ENCODE measurements around the gene RNF152. TPM values are rescaled to one million over a fixed set of nuclear protein-coding genes. Genes with fewer than 3 reads are reported as not detected.

RNF152 gene, protein sequence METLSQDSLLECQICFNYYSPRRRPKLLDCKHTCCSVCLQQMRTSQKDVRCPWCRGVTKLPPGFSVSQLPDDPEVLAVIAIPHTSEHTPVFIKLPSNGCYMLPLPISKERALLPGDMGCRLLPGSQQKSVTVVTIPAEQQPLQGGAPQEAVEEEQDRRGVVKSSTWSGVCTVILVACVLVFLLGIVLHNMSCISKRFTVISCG
- total RNA-seq (2014; rRNA removed; shearing (Covaris generic)): 1.5 and 2.3 TPM in 2 replicates
- 0.31 and 0.75 TPM in 2 replicates for polyA plus RNA-seq (2014; cell fraction: nucleus; rRNA removed)

DNA sequence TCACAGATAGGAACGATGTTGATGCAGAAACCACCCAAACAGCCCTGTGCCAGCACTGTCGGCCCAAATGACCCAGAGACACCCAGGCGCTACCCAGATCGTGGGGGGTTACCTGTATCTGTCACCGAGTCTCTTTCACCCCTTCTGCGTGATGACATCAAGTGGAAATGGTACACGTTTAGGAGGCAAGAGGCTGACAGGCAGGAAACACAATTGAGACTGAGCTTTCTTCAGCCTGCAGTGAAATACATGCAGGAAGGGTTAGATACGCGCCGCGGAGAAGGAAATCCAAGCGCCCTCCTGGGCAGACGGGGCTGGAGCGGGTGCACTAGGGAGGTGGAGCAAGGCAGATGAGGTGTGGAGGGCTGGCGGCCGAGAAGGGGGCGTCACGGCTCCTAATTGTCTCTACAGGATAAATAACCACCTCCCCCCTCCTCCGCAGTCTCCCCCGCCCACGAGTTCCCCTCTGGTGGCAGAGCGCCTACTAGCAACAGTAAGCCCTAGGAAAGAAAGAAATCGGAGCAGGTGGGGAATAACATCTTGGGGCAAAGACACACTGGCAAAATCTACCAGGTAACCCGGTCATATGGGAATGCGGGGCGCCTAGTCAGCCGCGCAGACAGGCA, at the start of gene RNF152:
Gene RNF152 (minus strand): TSS at position 325 of the 626 bp plus-strand sequence. CDS start 76,544 bp downstream, outside the sequence.
- no peak for DNase-seq (ENCODE audit: extremely low read depth, low read depth)

DNA sequence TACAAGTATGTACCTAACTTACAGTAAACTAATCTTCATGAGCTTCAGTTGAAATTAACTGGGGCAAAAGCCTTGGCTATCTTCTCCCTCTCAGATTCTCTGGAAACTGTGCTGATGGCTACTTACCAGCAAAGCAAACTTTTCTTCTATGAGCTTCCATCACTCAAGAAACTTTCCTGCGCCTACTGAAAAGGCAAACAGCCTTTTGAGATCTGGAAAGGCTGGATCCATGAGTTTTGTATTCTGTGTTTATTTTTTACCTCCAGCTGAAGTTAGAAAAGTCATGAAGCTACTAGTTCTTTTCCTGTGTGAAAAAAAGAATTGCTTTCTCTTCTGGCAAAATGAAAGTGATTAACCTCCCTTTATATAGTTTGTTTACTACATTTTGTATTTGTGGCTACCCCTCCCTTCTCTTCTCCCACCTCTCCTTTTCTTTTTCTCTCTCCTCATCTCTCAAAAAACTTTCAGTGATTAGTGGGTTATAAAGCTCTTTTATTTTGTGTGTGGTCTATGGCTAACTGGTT, 49.2 kb upstream of the RNF152 start:
- no peak for DNase-seq (ENCODE audit: extremely low read depth, low read depth)

DNA sequence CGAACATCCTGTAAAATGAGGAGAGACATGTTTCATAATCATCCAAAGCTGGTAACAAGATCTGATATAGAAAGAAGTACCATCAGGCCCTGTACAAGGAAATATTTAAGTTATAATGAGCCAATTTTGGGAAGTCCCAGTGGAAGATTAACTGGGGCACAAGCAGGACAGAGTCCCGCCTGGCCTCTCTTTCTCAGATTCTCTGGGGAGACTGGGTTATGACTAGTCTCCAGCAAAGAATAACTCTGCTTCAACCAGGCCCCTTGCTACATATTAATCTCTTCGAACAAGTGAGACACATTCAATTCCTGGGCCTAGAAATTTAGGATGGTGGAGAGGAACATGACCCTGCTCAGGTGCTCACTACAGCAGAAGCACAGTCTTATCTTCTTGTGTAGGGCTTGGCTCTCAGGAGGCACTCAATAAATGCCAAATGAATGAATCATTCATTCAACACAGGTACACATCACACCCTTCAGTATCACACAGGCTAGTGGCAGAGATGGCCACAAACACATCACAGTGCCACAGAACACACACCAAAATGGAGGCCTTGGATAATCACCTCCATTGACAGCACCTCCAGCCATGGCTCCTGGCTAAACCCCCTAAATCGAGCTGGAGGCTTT, 46.4 kb upstream of the RNF152 start:
- DNase-seq (ENCODE audit: extremely low read depth, low read depth): no peak

DNA sequence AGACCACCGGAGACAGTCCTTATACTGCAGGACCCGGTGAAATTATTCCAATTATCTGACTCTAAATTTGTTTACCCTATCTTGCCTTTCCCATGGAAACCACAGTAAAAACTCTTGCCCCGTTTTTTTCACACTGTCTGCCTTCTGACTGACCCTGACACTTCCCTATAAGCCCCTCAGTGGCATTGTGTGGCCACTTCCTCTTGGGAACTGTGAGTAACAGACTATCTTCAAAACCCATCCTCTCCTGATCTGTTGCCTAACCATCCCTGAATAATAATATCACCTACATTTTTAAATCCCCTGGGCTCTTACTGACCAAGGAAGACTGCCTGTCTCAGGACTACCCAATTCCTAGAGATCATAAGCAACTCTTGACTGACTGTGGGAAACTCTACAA, 42.6 kb upstream of the RNF152 start:
- no peak for DNase-seq (ENCODE audit: extremely low read depth, low read depth)

DNA sequence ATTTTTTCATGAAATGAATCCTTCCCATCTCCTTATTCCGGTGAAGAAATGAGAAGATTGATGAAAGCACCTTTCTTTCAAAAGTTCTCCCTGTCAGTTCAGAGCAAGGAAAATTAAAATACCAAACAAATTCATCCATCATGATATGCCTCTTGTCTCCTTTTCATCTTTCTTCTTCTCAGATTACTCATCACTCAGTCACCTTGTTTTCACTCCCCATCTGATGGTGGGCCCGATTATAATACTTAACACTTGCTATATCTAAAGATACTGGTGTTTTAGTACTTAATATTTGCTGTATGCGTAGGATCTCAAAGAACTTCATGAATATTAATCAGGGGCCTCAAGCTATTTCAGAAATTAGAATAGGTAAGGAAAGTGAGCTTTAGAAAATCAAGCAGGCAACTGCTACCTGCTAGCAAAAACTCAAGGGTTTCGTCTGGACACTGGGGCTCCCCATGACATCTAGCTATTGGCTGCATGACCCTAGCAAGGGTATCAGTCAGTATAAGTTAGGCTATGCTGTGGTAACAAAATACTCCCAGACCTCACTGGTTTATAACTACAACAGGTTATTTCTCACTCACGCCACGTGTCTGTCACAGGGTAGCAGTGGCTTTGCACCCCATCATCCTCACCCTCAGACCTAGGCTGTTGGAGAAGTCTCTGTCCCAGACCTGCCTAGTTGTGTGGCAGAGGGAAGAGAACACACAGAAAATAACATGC, 39.0 kb upstream of the RNF152 start:
- no peak for DNase-seq (ENCODE audit: extremely low read depth, low read depth)

DNA sequence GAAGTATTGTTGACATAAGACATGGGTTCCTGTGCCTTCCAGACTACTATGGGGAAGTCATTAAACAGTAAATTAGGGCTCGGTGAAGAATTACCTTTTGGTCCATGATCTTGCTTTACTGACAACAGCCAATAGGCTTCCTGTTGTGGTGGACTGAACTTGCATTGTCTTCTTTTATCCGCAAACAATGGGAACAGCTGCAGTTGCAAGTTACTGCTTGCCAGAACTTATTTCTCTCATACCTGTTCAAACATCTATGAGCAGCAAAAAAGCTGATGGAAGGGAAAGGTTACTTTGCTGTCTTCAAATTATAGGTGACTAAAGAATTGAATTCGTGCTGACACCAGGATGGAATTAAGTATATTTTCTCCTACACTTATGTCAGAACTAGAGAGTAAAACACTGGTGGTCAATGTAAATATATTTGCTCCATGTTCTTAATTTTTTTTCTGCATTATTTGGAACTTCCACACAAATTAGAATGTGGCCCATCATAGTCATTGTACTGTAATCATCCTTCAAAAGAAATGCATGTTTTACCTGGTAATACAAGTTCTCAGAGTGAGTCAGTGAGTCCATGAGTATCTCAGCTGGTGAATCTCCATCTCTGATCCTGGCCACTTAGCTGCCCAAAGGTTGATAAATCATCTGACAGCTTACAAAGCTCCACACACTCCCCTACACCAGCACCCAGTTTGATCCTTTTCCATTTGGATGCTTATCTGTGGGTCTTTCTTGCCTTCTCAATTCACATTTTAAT, 37.3 kb upstream of the RNF152 start:
- DNase-seq (ENCODE audit: extremely low read depth, low read depth): no peak

DNA sequence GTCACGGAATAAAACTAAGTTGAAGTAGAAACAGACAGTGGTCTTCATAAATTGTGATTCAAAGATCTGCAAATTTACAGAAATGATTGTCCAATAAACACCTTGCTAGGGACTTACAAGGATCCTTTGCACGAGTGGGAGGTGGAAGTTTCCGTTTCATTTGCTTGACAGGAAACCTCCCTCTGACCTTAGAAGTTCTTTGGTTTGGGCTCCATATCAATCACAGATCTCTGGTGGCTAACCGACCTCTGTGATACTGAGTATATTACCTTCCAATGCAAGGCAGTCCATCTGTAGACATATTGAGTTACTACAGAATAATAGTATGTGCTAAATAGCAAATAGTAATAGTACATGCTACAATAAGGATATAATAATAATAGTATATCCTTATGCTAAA, 33.7 kb upstream of the RNF152 start:
- no peak for DNase-seq (ENCODE audit: extremely low read depth, low read depth)

DNA sequence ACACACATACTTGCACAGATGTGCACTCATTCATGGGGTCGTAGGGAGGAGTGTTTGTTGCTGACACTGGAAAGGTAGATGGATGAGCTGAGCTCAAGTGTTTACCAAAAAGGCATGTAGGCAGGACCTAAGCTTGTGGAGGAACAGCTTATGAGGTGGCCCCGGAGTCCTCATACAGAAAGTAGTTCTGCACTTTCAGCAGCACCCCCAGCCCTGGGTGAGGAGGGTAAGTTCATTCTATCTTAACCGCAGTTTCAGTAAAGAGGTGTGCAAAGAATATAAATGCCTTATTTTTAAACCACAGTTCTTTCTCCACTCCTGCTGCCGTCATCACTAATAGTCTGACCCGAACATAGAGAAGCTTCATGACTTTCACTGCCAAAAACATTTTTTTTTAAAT, 31.7 kb upstream of the RNF152 start:
- DNase-seq (ENCODE audit: extremely low read depth, low read depth): no peak

DNA sequence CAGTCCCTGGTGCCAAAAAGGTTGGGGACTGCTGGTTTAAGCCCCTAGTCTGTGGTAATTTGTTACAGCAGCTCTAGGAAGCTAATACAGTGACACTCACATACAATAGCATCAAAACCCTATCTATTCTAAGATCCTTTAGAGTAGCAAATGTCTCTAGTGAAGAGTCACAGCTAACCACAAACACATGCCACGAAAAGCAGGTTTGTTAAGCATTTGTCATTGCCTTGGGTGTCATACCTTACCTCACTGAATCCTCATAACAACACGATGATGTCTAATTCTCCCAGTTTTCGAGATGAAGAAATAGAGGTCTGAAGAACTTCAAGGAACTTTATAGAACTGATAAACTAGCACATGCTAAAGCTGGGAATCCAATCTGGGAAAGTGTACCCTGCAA, 29.6 kb upstream of the RNF152 start:
- DNase-seq (ENCODE audit: extremely low read depth, low read depth): no peak

DNA sequence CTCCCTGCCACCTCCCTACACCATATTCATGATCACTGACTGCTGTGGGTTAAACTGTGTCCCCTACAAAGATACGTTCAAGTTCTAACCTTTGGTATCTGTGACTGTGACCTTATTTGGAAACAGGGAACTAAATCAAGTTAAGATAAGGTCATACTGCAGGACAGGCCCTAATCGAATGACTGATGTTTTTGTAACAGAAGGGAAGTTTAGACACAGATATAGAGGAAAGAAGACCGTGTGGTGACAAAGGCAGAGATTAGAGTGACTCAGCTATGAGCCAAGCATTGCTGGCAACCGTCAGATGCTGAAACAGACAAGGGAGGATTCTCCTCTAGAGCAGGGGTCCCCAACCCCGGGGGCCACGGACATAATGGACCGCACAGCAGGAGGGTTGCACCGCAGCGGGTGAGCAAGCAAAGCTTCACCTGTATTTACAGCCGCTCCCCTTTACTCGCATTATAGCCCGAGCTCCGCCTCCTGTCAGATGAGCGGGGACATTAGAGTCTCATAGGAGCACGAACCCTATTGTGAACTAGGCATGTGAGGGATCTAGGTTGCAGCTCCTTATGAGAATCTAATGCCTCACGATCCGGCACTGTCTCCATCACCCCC, 28.9 kb upstream of the RNF152 start:
- DNase-seq (ENCODE audit: extremely low read depth, low read depth): no peak

DNA sequence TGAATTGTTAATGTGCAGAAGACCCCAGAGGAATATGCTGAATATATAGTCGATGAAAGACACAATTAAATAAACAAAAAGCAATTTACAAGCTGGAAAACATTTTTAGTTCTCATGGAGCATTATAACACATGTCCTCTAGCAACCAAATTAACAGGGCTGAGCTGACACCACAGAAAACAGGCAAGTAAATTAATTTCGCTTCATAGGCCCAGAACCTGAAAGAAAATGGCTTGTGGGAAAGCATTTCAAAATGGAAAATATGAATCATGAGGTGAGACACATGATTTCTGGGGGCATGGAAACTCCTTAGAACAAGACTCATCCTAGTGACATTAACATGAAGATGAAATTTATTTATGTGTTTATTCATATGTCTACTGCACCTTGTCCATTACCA, 25.0 kb upstream of the RNF152 start:
- DNase-seq (ENCODE audit: extremely low read depth, low read depth): no peak

DNA sequence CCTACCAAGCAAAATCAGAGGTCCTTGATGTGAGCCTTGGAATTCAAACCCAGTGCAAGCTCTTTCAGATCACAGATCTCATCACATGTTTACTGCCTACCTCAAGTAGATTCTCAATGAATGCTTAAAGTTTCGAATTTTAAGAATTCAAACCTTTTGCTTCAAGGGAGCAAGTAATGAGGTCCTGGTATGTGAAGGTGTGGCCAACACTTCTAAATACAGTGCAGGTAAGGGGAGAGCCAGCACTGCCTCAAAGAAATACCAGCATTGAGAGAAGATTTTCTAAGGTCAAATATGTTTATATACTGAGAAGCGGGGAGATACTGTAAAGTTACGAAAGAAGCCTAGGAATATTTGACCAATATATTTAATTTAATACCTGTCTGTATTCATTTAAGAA, 19.7 kb upstream of the RNF152 start:
- no peak for DNase-seq (ENCODE audit: extremely low read depth, low read depth)

DNA sequence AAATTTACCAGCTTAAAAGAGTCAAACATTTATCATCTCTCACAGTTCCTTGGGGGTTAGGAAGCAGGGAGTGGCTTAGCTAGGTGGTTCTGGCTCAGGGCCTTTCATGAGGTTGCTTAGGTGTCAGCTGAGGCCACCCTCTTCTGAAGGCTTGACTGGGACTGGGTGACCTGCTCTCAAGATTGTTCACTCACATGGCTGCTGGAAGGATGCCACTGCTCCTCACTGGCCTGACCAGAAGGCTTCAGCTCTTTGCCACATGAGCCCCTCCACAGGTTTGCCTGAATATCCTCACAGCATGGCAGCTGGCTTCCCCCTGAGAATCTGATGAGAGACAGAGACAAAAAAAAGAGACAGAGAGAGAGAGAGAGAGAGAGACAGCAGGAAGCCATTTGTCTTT, 17.3 kb upstream of the RNF152 start:
- DNase-seq (ENCODE audit: extremely low read depth, low read depth): no peak

DNA sequence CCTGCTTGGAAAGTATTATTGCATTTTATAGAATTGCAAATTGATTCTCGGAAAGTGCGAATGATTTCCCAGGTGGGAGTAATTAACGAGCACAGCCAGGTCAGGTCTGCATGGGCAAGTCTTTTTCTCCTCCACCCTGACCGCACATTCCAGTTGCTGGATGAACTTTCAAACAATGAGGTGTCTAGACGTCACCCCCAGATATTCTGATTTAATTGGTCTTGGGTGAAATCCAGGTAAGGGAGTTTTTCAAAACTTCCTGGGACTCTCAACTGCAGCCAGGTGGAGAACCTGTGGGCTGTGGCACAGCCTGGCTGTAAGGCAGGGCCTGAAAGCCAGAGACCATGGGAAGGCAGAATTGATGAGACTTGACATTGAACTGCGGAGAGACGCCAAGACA, 15.9 kb upstream of the RNF152 start:
- no peak for DNase-seq (ENCODE audit: extremely low read depth, low read depth)

DNA sequence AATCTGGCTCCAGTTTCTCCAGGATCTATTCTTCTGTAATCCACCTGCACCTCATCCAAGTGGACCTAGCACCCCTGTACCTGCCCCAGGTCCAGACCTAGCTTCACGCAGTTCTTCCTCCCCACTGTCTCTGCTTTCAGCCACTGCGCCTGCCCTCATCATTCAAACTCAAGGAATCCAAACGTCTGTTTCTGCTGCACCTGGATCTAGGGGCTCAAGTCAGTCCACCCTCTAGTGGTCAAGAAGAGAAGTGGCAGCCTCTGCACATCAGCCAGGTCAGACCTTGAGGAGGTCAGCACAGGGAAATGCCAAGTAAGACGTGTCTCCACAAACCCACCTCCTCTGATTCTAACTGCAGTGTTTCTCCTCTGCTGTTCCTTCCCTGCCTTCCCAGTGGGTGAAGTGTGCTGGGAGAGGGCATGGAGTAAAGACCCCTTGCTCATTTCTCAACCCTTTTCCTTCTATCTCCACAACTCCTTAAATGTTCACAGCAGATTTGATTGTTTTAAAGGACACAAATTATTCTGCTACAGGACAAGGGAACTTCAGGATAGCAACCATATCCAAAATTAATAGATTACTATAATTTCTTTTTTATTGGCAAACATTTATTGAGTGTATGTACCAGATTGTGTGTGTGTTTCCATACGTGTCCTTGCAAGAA, 8.6 kb upstream of the RNF152 start:
- peak; percentile 41 for DNase-seq (ENCODE audit: extremely low read depth, low read depth)

DNA sequence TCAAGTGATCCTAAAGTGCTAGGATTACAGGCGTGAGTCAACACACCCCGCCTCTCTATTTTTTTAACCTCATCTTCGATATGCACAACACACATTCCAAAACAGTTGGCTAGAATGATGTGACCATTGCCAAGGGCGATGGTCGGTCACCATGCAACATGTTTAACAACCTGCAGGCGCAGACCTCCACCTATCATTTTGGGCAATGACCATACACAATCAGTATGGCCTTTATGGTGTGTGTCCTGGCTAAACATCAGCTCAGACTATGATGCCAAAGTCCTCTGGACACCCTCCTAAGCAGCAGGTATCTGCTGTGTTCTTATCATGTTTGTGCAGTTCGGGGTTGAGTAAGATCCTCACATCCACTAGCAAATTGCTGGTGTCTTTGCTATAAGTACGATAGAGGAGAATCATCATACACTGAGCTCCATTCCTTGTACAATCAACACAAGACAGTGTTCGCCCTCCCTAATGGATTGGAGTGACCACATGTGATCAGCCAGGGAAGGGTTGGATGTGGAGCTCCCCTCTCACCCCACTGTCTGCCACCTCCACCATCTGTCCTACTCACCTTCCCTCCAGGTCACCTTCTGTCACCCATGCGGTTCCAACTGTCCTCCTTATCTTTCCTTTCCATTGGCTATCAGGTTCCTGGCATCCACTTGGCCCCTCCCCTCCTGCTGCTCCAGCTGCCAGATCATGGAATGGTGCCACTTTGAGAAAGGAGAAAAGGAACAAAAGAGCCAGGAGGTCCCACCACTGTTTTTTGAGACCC, 7.9 kb upstream of the RNF152 start:
- DNase-seq (ENCODE audit: extremely low read depth, low read depth): no peak

DNA sequence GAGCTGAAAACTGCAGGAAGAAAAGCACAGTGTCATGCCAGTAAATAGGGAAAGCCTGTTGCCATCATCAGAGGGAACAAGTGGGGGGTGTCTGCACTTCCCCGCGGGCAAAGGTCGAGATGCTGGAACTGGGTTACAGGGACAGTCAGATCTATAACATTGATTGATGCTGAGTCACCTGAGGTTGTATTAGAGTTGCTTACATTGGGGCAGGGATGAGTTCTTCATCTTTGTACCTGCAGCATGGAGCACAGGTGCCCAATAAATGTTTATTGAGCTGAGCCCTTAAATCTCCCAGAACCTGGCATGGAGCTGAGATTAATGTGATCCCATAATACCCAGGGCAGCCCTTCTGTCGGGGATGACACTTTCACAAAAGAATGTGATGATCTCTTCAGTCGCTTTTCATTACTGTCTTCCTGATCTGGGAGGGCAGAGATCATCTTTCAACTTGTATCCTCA, 5.9 kb upstream of the RNF152 start:
- DNase-seq (ENCODE audit: extremely low read depth, low read depth): no peak

DNA sequence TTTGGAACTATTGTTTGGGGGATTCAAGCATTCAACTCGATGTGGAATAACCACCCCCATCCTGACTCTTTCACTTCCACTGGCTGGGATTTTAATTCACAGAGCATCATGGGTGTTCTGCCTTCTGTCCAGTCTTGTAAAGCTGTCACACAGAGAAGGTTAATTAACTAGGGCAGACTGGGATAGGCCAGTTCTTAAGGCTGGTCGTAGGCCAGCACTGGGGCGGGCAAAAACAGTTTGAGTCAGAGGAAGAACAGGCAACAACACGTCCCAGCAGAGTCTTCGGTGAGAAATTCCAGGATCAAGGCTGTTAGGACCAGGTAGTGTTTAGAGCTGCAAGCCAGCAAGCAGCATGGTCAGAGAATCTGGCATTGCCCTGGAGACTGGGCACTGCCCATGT, 4.0 kb upstream of the RNF152 start:
- DNase-seq (ENCODE audit: extremely low read depth, low read depth): no peak

DNA sequence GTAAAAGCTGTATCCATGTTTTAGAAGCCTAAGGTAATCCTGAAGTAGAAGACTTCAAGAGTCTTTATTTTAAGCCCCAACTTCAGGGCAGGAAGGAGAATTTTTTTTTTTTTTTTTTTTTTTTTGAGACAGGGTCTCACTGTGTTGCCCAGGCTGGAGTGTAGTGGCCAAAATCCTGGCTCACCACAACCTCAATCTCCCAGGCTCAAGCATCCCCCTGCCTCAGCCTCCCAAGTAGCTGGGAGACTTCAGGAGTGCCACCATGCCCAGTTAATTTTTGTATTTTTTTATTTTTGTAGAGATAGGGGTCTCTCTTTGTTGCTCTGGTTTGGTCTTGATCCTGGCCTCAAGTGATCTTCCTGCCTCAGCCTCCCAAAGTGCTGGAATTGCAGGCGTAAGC, 3.3 kb upstream of the RNF152 start:
- DNase-seq (ENCODE audit: extremely low read depth, low read depth): no peak

Data from NCI-H460 (cell line).